ENCODE results near the gene KIAA0319L.
"Not testable (repeated sequence)": the region's sequence is repeated elsewhere in the genome, so short reads cannot be mapped to it uniquely, and the experiment has no call there.

- TF ChIP-seq CTCF (IDR thresholded peaks at IDR 0.05); ZFX (IDR thresholded peaks at IDR 0.05; ENCODE audit: borderline replicate concordance): not testable (repeated sequence)
These were observed 24.4 kb upstream of the KIAA0319L start for GRCh38 chr1:35581621-35582020.

Data from 22Rv1 (cell line).